ENCODE results near the gene SCAMP1.

- TF ChIP-seq GATA2 (IDR thresholded peaks at IDR 0.05; ENCODE audit: low read depth, low read length), result no peak
- no peak for TF ChIP-seq GATA3 (IDR thresholded peaks at IDR 0.05; ENCODE audit: low read depth, low read length)
These were observed 7.0 kb downstream of the SCAMP1 start for GRCh38 chr5:78367318-78367991.

Measured in SH-SY5Y (cell line).